ENCODE measurements around the gene ACTRT2.

The ACTRT2 gene

GRCh38 chr1:2983706-2984398, 37.4 kb upstream of the ACTRT2 start:
- no peak for DNase-seq

GRCh38 chr1:2984399-2985061, 36.7 kb upstream of the ACTRT2 start:
- no peak for DNase-seq

- no peak for DNase-seq
Measured at GRCh38 chr1:2985067-2985561, 36.2 kb upstream of the ACTRT2 start.

GRCh38 chr1:2985694-2986548, 35.3 kb upstream of the ACTRT2 start:
- DNase-seq = no peak

- no peak for DNase-seq
Measured at GRCh38 chr1:2986549-2987305, 34.5 kb upstream of the ACTRT2 start.

GRCh38 chr1:2987773-2988172, 33.5 kb upstream of the ACTRT2 start:
- no peak for DNase-seq

DNA sequence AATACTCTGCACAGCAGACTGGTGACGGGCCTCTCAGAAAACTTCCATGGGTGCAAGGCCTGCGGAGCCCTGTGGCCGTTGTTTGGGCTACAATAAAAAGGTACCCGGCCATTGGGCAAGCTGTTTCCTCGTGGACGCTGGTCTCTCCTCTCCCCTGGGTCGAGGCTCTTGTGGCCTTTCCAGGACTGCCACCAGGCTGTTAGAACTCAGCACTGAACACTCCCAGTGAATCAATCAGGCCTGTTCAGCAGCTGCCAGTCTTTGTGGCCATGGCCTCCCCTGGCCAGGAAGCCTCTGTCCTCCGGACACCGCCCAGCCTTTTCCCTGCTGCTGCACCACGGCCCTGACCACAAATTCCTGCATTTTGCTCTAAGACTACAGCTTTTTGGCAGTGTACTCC, 33.0 kb upstream of the ACTRT2 start:
- DNase-seq = no peak

- no peak for DNase-seq
Measured at GRCh38 chr1:2989185-2989584, 32.1 kb upstream of the ACTRT2 start.

GRCh38 chr1:2989976-2990375, 31.3 kb upstream of the ACTRT2 start:
- no peak for DNase-seq

GRCh38 chr1:2990376-2991115, 30.7 kb upstream of the ACTRT2 start:
- DNase-seq = no peak

DNA sequence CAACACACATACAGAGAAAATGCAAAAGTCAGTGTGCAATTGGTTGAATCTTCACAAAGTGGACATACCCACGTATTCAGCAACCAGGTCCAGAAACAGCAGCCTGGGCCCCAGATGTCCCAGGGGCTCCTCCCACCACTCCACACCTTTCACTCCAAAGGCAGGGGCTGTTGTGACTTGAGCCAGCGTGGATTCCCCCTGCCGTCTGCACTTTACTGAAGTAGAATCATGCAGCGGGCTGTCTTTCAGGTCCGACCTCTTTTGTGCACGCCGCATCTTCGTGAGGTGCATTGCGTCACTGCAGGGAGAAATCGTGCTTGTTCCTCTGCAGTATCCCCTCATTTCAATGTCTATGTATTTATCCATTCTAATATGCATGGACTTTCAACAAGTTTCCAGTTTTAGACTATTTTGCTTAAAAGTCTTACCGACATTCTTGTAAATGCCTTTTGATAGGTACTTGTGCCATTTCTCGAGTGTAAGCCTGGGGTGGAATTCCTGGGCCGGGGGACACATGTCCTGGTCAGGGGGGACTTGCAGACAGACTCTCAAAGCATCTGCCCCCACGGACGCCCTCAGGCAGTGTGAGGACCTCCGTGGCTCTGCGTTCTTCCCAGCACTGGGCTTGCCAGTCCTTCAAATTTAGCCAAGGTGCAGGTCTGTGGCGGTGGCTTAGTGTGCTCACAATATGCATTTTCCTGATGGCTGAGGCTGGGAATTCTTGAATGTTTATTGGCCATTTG, 29.3 kb upstream of the ACTRT2 start:
- no peak for DNase-seq

DNA sequence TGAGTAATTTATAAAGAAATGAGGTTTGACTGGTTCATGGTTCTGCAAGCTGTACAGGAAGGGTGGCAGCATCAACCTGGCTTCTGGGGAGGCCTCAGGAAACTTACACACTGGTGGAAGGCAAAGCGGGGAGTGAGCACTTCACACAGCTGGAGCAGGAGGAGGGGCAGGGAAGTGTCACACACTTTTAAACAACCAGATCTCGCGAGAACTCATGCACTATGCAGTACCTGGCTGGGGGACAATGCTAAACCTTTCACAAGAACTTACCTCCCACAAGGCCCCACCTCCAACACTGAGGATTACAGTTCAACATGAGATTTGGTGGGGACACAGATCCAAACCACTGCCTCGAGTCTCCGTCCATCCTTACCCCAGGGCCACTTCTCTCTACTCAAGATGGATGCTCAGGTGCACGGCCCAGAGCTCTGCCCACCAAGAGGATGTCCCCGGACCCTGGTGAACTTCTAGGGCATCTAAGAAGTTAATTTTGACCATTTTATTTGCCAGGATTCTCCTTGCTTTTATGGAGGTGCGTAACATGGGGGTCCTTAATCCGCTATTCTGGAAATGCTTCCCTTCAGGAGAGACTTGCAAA, 22.7 kb upstream of the ACTRT2 start:
- DNase-seq = no peak

GRCh38 chr1:2999138-2999537, 22.1 kb upstream of the ACTRT2 start:
- DNase-seq = no peak

DNA sequence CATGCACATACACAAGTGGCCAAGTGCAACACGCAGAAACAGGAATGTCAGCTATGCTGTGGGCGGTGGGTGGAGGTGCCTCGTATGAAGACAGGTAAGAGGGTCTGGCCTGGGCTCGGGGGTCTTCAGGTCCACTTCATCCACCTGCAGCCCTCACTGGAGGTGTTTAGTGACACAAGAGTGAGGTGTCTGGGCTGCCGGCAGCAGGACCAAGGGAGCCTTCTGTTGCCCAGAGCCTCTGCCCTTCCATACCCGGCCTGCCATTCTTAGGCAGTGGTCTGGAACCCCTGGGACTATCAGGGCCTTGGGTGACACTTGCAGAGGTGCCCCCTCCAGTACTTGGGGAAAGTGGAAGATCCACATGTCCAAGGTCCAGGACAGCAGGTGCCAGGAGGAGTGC, 21.7 kb upstream of the ACTRT2 start:
- no peak for DNase-seq

GRCh38 chr1:3000214-3000613, 21.1 kb upstream of the ACTRT2 start:
- no peak for DNase-seq

DNA sequence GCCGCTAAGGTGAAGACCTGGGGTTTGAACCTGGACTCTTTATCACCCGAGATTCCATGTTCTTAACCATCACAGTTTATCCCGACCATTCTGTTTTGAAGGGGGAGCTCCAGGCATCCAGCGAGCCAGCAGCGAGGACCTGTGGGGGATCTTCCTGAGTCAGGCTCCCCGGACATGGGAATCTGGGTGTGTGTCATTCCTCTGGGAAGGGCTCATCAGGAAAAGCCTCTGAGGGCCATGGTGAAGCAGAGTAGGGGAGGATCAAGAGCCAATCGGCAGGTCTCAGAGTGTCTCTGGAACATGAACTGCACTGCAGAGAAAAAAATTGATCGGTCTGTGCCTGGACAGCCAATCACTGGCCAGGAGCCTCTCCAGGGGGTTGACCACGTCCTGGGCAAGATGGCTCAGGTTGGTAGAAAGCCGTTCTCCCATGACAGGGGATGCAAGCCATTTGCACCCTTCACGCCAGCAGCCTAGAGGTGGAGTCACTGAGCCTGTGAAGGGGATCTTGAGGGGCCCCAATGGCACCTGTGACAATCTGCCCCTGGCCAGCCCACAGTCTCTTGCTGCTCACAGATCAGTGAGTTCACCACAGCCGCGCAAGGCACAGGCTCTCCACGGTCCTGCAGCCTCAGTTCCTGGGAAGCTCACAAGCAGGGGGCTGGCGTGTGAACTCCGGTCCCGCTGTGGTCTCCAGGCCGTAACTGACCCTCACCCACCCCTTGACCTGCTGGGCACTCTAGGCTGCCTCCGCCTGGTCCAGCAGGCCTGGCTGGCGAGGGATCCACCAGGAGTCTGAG, 20.4 kb upstream of the ACTRT2 start:
- no peak for DNase-seq

DNA sequence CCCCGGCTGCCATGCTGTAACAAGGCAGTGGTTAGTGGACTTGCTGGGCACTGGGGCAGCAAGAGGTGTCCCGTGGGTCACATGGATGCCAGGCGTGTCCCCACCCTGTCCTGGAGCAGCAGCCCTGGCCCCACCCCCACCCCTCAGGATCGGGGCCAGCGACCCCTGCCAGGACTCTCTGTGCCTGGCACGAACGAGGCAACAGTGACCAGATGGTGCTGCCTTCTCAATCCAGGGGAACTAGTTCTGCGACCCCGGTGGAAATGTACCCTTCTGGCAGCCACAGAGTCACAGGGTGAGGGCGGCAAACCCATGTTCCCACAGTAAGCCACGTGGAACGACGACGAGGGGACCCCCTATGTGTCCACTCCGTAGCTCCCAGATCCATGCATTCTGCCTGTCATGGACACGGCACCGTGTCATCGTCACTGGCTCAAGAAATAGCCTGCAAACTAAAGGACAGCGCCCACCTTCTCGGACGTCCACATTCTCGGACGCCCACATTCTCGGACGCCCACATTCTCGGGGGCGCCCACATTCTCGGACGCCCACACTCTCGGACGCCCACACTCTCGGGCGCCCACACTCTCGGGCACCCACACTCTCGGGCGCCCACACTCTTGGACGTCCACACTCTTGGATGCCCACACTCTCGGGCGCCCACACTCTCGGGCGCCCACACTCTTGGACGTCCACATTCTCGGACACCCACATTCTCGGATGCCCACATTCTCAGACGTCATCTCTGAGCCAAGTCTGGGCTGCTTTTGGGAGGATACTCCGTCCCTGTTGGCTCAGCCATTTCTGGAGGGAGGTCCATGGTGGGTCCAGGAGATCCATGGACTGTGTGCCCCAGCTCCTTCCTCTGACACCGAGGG, 19.6 kb upstream of the ACTRT2 start:
- no peak for DNase-seq

DNA sequence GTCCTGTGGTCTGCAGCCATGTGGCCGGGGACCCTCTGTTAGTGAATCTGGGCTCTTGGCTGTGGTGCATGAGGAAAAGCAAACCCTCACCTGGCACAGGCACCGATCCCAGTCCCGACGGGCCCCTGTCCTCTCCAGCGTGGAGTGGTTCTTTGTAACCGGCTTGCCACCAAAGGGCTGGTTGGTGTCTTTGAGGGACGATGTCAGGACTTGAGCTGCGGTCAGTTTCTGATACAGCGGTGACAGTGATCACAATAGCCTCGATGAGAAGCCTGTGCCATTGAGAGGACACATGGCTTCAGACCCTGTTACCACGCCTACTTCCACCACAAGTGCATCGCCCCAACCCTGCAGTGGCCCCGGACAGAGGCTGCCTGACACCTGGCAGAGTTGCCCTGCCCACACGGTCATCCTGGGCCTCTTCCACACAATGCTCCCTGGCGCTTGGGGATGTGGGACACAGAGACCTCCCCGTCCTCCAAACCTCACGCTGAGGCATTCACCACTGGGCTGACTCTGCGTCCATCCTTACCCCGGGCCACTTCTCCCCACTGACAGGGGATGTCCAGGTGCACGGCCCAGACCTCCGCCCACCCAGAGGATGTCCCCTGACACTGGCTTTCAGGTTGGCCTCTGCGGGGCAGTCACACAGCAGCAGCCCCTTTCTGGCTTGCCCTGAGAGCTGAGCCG, 18.8 kb upstream of the ACTRT2 start:
- no peak for DNase-seq

Data from stimulated activated CD4-positive, alpha-beta T cell treated with anti-CD3 and anti-CD28 coated beads, Interleukin-1b, Interleukin-23, amount 100 ng/mL, for 48 hours (primary cell).